Measurements from ENCODE around the gene YWHAH.

The YWHAH gene

GRCh38 chr22:31926024-31926423, 18.3 kb upstream of the YWHAH start:
- no peaks in the 10 kb centered on the region for H3K9me3 ChIP-seq (ENCODE audit: control insufficient read depth, insufficient read depth, low read length)
- H3K4me3 ChIP-seq (ENCODE audit: low read depth, low read length), result no peak overlapping the region
- peaks cover 2% of the 10 kb centered on the region for H3K4me1 ChIP-seq (ENCODE audit: control insufficient read depth, insufficient read depth, low read length)
- no peak overlapping the region for H3K9ac ChIP-seq (ENCODE audit: low read depth, low read length)
- H3K36me3 ChIP-seq (ENCODE audit: control insufficient read depth, insufficient read depth, low read length), result no peaks in the 10 kb centered on the region
- no peaks in the 10 kb centered on the region for H3K27me3 ChIP-seq (ENCODE audit: control insufficient read depth, insufficient read depth, low read length)

- no peaks in the 10 kb centered on the region for H3K36me3 ChIP-seq (ENCODE audit: control insufficient read depth, insufficient read depth, low read length)
- H3K9me3 ChIP-seq (ENCODE audit: control insufficient read depth, insufficient read depth, low read length), result no peaks in the 10 kb centered on the region
- H3K27me3 ChIP-seq (ENCODE audit: control insufficient read depth, insufficient read depth, low read length), result no peaks in the 10 kb centered on the region
- no peak overlapping the region for H3K4me3 ChIP-seq (ENCODE audit: low read depth, low read length)
- H3K9ac ChIP-seq (ENCODE audit: low read depth, low read length), result no peak overlapping the region
- H3K4me1 ChIP-seq (ENCODE audit: control insufficient read depth, insufficient read depth, low read length), result peaks cover 2% of the 10 kb centered on the region
These were observed 17.4 kb upstream of the YWHAH start for GRCh38 chr22:31926969-31927368.

GRCh38 chr22:31927562-31927961, 16.8 kb upstream of the YWHAH start:
- Histone ChIP-seq H3K4me1 (ENCODE audit: control insufficient read depth, insufficient read depth, low read length) (peaks cover 2% of the 10 kb centered on the region), H3K9ac (ENCODE audit: low read depth, low read length) (no peak overlapping the region), H3K9me3 (ENCODE audit: control insufficient read depth, insufficient read depth, low read length) (no peaks in the 10 kb centered on the region), H3K4me3 (ENCODE audit: low read depth, low read length) (no peak overlapping the region), H3K36me3 (ENCODE audit: control insufficient read depth, insufficient read depth, low read length) (no peaks in the 10 kb centered on the region), H3K27me3 (ENCODE audit: control insufficient read depth, insufficient read depth, low read length) (no peaks in the 10 kb centered on the region)

- no peaks in the 10 kb centered on the region for H3K27me3 ChIP-seq (ENCODE audit: control insufficient read depth, insufficient read depth, low read length)
These were observed 15.0 kb upstream of the YWHAH start for GRCh38 chr22:31929167-31929930.

GRCh38 chr22:31932863-31933262, 11.5 kb upstream of the YWHAH start:
- no peaks in the 10 kb centered on the region for H3K36me3 ChIP-seq (ENCODE audit: control insufficient read depth, insufficient read depth, low read length)
- peaks cover 6% of the 10 kb centered on the region for H3K4me1 ChIP-seq (ENCODE audit: control insufficient read depth, insufficient read depth, low read length)
- no peaks in the 10 kb centered on the region for H3K9me3 ChIP-seq (ENCODE audit: control insufficient read depth, insufficient read depth, low read length)
- H3K27me3 ChIP-seq (ENCODE audit: control insufficient read depth, insufficient read depth, low read length), result no peaks in the 10 kb centered on the region
- no peak overlapping the region for H3K4me3 ChIP-seq (ENCODE audit: low read depth, low read length)
- H3K9ac ChIP-seq (ENCODE audit: low read depth, low read length), result no peak overlapping the region

More at GRCh38 chr22:31929167-31929930, 15.0 kb upstream of the YWHAH start:
- Histone ChIP-seq H3K9me3 (ENCODE audit: control insufficient read depth, insufficient read depth, low read length) (no peaks in the 10 kb centered on the region), H3K36me3 (ENCODE audit: control insufficient read depth, insufficient read depth, low read length) (no peaks in the 10 kb centered on the region), H3K4me3 (ENCODE audit: low read depth, low read length) (no peak overlapping the region), H3K4me1 (ENCODE audit: control insufficient read depth, insufficient read depth, low read length) (peaks cover 2% of the 10 kb centered on the region), H3K9ac (ENCODE audit: low read depth, low read length) (no peak overlapping the region)

DNA sequence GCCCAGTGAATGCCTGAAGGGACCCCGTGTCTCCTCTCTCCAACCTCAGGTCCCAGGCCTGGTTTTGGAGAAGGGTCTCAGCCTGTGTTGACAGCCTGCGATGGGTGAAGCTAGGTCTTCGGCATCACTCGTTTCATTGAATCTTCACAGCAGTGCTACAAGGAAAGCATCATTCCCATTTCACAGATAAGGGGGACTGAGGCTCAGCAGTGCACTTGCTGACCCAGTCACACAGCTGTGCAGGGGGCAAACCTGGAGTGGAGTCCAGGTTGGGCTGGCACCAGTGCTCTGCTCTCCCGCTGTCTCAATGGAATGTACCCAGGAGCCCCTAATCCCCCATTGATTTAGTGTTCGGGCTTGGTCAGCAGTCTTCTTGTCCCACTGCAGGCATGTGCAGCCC, 10.9 kb upstream of the YWHAH start:
- Histone ChIP-seq H3K36me3 (ENCODE audit: control insufficient read depth, insufficient read depth, low read length) (no peaks in the 10 kb centered on the region), H3K4me3 (ENCODE audit: low read depth, low read length) (no peak overlapping the region), H3K4me1 (ENCODE audit: control insufficient read depth, insufficient read depth, low read length) (peaks cover 6% of the 10 kb centered on the region), H3K27me3 (ENCODE audit: control insufficient read depth, insufficient read depth, low read length) (no peaks in the 10 kb centered on the region), H3K9ac (ENCODE audit: low read depth, low read length) (no peak overlapping the region), H3K9me3 (ENCODE audit: control insufficient read depth, insufficient read depth, low read length) (no peaks in the 10 kb centered on the region)

- Histone ChIP-seq H3K4me1 (ENCODE audit: control insufficient read depth, insufficient read depth, low read length) (peaks cover 6% of the 10 kb centered on the region), H3K4me3 (ENCODE audit: low read depth, low read length) (no peak overlapping the region), H3K9ac (ENCODE audit: low read depth, low read length) (no peak overlapping the region), H3K27me3 (ENCODE audit: control insufficient read depth, insufficient read depth, low read length) (no peaks in the 10 kb centered on the region), H3K9me3 (ENCODE audit: control insufficient read depth, insufficient read depth, low read length) (no peaks in the 10 kb centered on the region), H3K36me3 (ENCODE audit: control insufficient read depth, insufficient read depth, low read length) (no peaks in the 10 kb centered on the region)
These were observed 10.4 kb upstream of the YWHAH start for GRCh38 chr22:31933816-31934482.

GRCh38 chr22:31935961-31936635, 8.2 kb upstream of the YWHAH start:
- Histone ChIP-seq H3K9ac (ENCODE audit: low read depth, low read length) (peak overlapping the region; percentile 24), H3K4me1 (ENCODE audit: control insufficient read depth, insufficient read depth, low read length) (peaks cover 6% of the 10 kb centered on the region), H3K4me3 (ENCODE audit: low read depth, low read length) (no peak overlapping the region), H3K27me3 (ENCODE audit: control insufficient read depth, insufficient read depth, low read length) (no peaks in the 10 kb centered on the region), H3K9me3 (ENCODE audit: control insufficient read depth, insufficient read depth, low read length) (no peaks in the 10 kb centered on the region), H3K36me3 (ENCODE audit: control insufficient read depth, insufficient read depth, low read length) (no peaks in the 10 kb centered on the region)

- Histone ChIP-seq H3K9ac (ENCODE audit: low read depth, low read length) (no peak overlapping the region), H3K4me3 (ENCODE audit: low read depth, low read length) (no peak overlapping the region), H3K36me3 (ENCODE audit: control insufficient read depth, insufficient read depth, low read length) (no peaks in the 10 kb centered on the region), H3K4me1 (ENCODE audit: control insufficient read depth, insufficient read depth, low read length) (peaks cover 6% of the 10 kb centered on the region), H3K9me3 (ENCODE audit: control insufficient read depth, insufficient read depth, low read length) (no peaks in the 10 kb centered on the region), H3K27me3 (ENCODE audit: control insufficient read depth, insufficient read depth, low read length) (peaks cover 3% of the 10 kb centered on the region)
These were observed 7.0 kb upstream of the YWHAH start for GRCh38 chr22:31937341-31937740.

DNA sequence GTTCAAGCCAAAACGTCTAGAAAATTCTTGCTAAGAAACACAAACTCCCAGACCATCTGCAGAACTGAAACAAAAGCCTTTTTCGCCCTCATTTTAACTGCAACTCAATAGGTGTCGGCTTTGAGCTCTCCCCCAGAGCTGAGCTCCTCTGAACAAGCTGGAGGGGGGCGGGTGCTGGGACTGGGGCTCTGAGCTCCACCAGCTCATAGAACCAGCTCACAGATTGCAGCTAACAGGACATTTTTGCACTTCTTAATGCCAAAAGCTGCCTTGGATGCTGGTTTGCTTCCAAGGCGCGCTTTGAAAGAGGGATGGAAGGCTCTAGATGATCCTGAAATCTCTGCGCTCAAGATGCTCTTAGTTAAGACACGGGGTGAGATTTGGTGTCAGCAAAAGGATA, 6.0 kb upstream of the YWHAH start:
- Histone ChIP-seq H3K4me3 (ENCODE audit: low read depth, low read length) (no peak overlapping the region), H3K27me3 (ENCODE audit: control insufficient read depth, insufficient read depth, low read length) (peaks cover 6% of the 10 kb centered on the region), H3K36me3 (ENCODE audit: control insufficient read depth, insufficient read depth, low read length) (no peaks in the 10 kb centered on the region)

DNA sequence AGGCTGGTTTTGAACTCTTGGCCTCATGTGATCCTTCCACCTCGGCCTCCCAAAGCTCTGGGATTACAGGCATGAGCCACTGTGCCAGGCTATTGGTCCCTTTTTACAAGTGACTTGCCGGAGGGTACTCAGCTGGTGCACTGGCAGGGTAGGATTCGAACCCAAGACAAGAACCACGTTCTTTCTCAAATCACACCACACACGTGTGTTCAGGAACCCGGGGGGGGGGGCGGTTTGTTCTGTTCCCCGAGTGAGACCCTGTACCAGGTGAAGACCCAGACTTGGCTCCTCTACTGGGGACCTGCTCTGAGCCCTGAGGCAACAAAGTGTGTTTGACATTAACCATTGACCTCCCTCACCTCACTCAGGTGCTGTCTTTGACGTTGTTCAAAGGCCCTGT, 3.8 kb upstream of the YWHAH start:
- Histone ChIP-seq H3K36me3 (ENCODE audit: control insufficient read depth, insufficient read depth, low read length) (no peaks in the 10 kb centered on the region), H3K9ac (ENCODE audit: low read depth, low read length) (no peak overlapping the region), H3K9me3 (ENCODE audit: control insufficient read depth, insufficient read depth, low read length) (no peaks in the 10 kb centered on the region), H3K4me3 (ENCODE audit: low read depth, low read length) (no peak overlapping the region), H3K4me1 (ENCODE audit: control insufficient read depth, insufficient read depth, low read length) (peaks cover 8% of the 10 kb centered on the region), H3K27me3 (ENCODE audit: control insufficient read depth, insufficient read depth, low read length) (peaks cover 6% of the 10 kb centered on the region)

More for the DNA sequence above, 6.0 kb upstream of the YWHAH start:
- H3K4me1 ChIP-seq (ENCODE audit: control insufficient read depth, insufficient read depth, low read length), result peaks cover 6% of the 10 kb centered on the region
- no peaks in the 10 kb centered on the region for H3K9me3 ChIP-seq (ENCODE audit: control insufficient read depth, insufficient read depth, low read length)
- H3K9ac ChIP-seq (ENCODE audit: low read depth, low read length), result no peak overlapping the region

- no peaks in the 10 kb centered on the region for H3K9me3 ChIP-seq (ENCODE audit: control insufficient read depth, insufficient read depth, low read length)
These were observed 2.2 kb upstream of the YWHAH start for GRCh38 chr22:31942091-31942490.

More at GRCh38 chr22:31942091-31942490, 2.2 kb upstream of the YWHAH start:
- Histone ChIP-seq H3K4me3 (ENCODE audit: low read depth, low read length) (no peak overlapping the region), H3K9ac (ENCODE audit: low read depth, low read length) (no peak overlapping the region), H3K36me3 (ENCODE audit: control insufficient read depth, insufficient read depth, low read length) (no peaks in the 10 kb centered on the region), H3K4me1 (ENCODE audit: control insufficient read depth, insufficient read depth, low read length) (peaks cover 15% of the 10 kb centered on the region), H3K27me3 (ENCODE audit: control insufficient read depth, insufficient read depth, low read length) (peaks cover 6% of the 10 kb centered on the region)
